GM12865 (cell line): Measurements from ENCODE around the gene CD69.
"Not testable (repeated sequence)": the region's sequence is repeated elsewhere in the genome, so short reads cannot be mapped to it uniquely, and the experiment has no call there.

Experiments
- DNase-seq: peaks from one replicate; pipeline ENCODE4 v3.0.0; 2010; ENCODE audit warnings: low read depth
- H3K4me3 ChIP-seq: 2 replicates; pipeline ENCODE4 v1.5.1; 2011; ENCODE audit warnings: mild to moderate bottlenecking, low read depth, low read length, control low read depth
- TF ChIP-seq, protein P1 (sequence below): IDR thresholded peaks from 2 replicates; pipeline ENCODE4 v1.5.1; 2011; ENCODE audit warnings: low read length, control low read depth, low read depth, inconsistent platforms; ENCODE audit not compliant: insufficient read depth; ENCODE audit errors: missing control alignments

Gene CD69

GRCh38 chr12:9708853-9709252, 51.8 kb downstream of the CD69 start:
- TF ChIP-seq, protein P1, sequence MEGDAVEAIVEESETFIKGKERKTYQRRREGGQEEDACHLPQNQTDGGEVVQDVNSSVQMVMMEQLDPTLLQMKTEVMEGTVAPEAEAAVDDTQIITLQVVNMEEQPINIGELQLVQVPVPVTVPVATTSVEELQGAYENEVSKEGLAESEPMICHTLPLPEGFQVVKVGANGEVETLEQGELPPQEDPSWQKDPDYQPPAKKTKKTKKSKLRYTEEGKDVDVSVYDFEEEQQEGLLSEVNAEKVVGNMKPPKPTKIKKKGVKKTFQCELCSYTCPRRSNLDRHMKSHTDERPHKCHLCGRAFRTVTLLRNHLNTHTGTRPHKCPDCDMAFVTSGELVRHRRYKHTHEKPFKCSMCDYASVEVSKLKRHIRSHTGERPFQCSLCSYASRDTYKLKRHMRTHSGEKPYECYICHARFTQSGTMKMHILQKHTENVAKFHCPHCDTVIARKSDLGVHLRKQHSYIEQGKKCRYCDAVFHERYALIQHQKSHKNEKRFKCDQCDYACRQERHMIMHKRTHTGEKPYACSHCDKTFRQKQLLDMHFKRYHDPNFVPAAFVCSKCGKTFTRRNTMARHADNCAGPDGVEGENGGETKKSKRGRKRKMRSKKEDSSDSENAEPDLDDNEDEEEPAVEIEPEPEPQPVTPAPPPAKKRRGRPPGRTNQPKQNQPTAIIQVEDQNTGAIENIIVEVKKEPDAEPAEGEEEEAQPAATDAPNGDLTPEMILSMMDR, result no peak
- DNase-seq, result no peak
- no peak overlapping the region for H3K4me3 ChIP-seq

- peak; percentile 81 for DNase-seq
- H3K4me3 ChIP-seq, result no peak overlapping the region
- TF ChIP-seq, protein P1, result peak; percentile 75
These were observed 52.6 kb downstream of the CD69 start for GRCh38 chr12:9707864-9708808.

DNA sequence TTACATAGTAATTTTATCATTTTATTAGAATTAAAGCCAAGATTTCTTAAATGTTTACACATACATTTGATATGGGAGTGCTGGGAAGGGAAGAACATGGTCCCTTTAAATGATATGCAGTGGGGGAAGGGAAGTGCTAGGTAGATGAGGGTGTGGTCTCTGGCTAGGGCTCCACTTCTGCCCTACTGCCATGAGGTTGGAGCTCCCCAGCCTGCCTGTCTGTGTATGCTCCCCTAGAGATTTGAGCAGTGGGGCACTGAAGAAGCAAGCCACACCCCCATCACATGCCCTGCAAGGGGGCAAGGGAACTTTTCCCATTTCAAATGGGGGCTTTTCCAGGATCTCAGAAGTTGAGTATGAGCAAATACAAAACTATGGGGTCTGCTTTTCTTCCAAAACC, 53.3 kb downstream of the CD69 start:
- TF ChIP-seq, protein P1, result no peak
- no peak overlapping the region for H3K4me3 ChIP-seq
- no peak for DNase-seq

DNA sequence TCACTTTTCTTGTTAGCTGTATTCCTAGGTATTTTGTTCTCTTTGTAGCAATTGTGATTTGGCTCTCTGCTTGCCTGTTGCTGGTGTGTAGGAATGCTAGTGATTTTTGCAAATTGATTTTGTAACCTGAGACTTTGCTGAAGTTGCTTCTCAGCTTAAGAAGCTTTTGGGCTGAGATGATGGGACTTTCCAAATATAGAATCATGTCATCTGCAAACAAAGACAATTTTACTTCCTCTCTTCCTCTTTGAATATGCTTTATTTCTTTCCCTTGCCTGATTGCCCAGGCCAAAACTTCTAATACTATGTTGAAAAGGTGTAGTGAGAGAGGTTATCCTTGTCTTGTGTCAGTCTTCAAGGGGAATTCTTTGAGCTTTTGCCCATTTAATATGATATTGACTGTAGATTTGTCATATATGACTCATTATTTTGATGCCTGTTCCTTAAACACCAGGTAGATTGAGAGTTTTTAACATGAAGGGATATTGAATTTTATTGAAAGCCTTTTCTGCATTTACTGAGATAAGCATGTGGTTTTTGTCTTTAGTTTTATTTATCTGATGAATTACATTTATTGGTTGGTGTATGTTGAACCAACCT, 54.5 kb downstream of the CD69 start:
- TF ChIP-seq, protein P1, result no peak

DNA sequence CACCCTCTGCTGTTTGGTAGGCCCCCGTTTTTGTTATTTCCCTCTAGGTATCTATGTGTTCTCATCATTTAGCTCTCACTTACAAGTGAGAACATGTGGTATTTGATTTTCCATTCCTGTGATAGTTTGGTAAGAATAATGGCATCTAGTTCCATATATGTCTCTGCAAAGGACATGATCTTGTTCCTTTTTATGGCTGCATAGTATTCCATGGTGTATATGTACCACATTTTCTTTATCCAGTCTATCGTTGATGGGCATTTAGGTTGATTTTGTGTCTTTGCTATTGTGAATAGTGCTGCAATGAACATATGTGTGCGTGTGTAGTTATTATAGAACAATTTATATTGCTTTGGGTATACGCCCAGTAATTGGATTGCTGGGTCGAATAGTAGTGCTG, 56.1 kb downstream of the CD69 start:
- not testable (repeated sequence) for H3K4me3 ChIP-seq, DNase-seq

More for the DNA sequence above, 54.5 kb downstream of the CD69 start:
- no peak for DNase-seq
- no peak overlapping the region for H3K4me3 ChIP-seq
